GM12872 (cell line): ENCODE results near the gene KRT23.

ENCODE experiments used
- CTCF ChIP-seq: IDR thresholded peaks from 3 replicates; pipeline ENCODE4 v1.5.1; 2011; ENCODE audit warnings: low read depth, mild to moderate bottlenecking, low read length, moderate library complexity; ENCODE audit not compliant: insufficient read depth

Gene KRT23

GRCh38 chr17:40975516-40975915 is 38.1 kb upstream of the KRT23 start:
- TF ChIP-seq CTCF = no peak

- no peak for TF ChIP-seq CTCF
These were observed 36.9 kb upstream of the KRT23 start for GRCh38 chr17:40974366-40974765.

GRCh38 chr17:40967582-40967981 is 30.1 kb upstream of the KRT23 start:
- TF ChIP-seq CTCF = no peak

GRCh38 chr17:40966848-40967247 is 29.4 kb upstream of the KRT23 start, which contains the start of gene KRT39:
Gene KRT39 (minus strand): TSS chr17:40966948. CDS start chr17:40966856, 92 bp downstream.
- no peak for TF ChIP-seq CTCF

- TF ChIP-seq CTCF = peak; percentile 68
These were observed 26.4 kb upstream of the KRT23 start for GRCh38 chr17:40963838-40964237.

GRCh38 chr17:40962059-40962561 is 24.7 kb upstream of the KRT23 start:
- TF ChIP-seq CTCF = no peak

GRCh38 chr17:40961591-40961990 is 24.1 kb upstream of the KRT23 start:
- TF ChIP-seq CTCF = no peak
